NCI-H345 treated with DMSO at 0.1 percent for 48 hours (cell line): ENCODE results near the gene FRS3.
A peak's percentile ranks its signal among the peaks of the same experiment; 100 is the strongest.

ENCODE experiments used
- DNase-seq: peaks from one replicate; lab custom pipeline; 2025; ENCODE audit not compliant: unreplicated experiment; lab: John Stamatoyannopoulos, UW

The FRS3 gene

DNA sequence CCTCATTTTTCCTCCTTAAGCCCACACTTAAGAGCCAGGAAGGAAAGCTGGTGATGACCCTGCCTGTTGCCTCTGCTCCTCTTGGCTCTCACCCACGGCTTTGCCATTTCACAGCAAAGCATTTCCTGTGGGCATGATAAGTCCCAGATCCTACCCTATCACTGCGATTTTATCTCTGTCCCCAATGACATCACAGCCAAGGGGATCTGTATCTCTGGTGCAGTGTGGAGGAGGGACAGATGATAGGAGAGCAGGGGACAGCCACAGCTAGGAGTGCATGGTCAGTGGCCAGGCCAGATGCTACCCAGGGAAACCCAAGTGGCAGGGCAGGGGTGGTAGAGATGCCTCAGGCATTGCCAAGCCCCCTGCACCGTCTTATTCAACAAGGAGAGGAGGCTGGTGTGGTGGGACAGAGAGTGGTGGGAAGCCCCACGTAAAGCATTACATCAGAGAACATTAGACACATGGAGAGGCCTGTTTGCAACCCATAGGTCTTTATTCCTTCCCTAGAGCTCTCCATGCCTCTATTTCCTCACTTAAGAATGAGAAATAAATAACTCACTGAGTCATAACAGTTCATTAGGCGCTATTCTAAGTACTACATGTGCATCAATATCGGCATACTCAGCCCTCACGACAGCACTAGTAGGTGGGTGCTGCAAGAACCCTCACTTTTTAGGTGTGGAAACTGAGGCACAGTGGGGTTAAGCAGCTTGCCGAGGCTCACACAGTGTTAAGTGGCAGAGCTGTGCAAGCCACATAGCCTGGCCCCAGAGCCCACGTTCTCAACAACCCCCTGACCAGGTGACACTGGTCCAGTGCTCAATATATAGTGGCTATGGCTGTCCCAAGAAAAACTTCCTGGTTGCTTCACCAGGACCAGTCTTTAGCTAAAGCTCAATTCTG, 48.9 kb downstream of the FRS3 start:
- DNase-seq: no peak

DNA sequence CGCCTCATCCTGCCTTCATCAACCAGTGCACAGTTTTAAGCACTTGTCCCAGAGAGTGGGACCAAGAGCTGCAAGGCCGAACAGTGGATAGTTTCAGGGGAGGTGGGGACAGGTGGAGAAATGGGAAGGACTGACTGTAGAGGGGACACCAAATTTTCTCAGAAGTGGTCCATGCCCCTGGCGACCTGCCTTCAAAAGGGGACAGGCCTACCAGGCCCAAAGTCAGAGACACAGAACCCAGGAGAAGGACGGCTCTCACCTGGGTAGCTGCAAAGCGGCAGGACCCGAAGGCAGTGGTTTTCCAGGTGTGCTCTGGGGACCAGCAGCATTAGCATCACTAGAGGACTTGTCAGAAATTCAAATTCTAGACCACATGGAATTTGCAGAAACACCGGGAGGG, 50.1 kb downstream of the FRS3 start:
- no peak for DNase-seq

DNA sequence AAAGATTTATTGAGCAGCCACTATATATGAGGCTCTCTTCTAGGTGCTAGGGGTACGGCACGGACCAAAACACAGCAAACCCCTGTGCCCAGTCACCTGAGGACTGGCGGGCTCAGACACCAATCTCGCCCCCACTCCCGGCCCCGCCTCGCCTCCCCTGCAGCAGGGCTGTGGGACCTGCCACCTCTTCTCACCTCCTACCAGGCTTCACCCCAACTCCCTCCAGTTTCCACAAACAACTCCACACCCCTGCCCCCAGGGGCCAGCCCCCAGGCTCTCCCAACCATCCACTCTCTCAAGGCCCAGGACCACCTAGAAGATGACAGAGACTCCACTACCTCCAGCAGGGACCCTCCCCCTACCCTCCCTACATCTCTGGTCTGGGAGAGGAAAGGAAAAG, 50.7 kb downstream of the FRS3 start:
- DNase-seq: no peak

DNA sequence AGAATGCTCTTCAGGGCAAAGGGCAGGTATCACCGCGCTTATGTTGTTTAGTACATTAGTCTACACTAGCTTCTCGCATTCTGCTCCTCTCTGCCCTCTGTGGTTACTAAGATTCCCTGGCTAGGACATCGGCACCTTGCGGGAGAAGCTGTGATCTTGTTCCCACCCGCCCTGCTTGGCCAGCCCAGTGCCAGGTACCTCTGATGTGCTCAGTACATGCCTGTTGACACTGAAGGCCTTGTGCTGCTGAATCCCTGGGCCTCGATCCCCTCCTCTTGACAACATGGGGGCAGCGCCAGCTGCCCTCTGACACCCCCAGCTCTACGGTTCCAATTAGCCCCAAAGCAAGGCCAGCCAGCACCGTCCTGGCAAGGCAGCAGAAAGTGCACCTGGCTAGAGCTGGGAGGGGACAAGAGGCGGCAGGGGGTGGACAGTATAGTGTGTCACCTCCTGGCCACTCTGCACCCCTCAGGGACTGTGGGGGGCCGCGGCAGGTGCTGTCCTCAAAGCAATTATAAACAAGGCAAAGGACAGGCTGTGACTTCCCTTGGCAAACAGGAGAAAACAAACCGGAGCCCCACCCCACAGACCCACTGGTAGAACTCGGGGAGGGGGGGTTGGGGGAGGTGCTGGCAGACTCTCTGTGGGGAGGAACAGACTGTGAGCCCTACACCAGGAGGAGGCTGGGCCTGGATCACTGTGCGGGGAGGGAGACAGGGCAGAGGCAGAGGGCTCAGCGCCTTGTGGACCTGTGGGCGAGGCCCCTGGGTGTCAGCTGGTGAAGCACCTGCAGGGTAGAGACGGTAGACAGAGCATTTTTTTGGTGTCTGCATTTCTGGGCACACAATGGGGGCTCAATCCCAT, 51.4 kb downstream of the FRS3 start:
- DNase-seq: peak; percentile 79

DNA sequence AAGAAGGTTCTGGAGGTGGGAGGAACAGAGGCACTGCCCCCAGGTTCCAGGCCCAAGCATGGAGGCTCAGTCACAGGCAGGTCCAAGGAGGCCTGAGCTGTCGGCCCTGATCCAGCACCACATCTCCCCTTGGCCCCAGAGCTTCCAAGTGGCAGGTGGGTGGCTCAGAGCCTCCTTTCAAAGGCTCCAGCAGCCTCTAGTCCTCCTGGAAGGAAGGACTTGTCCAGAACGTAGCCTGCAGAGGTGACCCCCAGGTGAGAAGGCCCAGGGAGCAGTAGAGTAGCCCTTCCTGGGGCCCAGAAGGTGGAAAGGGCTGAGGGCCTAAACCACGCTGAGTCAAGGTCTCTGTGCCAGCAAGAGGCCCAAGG, 52.0 kb downstream of the FRS3 start:
- DNase-seq: no peak

DNA sequence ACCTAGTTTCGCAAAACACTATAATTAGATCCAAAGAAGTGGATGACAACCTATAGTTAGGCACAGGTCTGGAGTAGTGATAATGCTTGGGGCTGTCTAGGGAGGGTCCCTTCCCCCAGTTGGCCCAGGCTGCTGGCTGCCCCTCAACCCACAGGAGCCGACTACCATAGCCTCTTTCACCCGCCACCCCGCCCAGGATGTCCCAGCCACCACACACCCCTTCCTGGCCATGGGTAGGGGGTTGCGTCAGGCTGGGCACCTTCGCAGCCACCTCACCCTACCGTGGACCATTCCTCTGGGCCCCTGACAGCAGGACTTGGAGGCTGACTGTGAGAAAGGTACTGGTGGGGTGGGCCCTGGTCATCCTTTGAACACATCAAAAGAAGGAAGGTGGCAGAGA, 52.8 kb downstream of the FRS3 start:
- DNase-seq: no peak

DNA sequence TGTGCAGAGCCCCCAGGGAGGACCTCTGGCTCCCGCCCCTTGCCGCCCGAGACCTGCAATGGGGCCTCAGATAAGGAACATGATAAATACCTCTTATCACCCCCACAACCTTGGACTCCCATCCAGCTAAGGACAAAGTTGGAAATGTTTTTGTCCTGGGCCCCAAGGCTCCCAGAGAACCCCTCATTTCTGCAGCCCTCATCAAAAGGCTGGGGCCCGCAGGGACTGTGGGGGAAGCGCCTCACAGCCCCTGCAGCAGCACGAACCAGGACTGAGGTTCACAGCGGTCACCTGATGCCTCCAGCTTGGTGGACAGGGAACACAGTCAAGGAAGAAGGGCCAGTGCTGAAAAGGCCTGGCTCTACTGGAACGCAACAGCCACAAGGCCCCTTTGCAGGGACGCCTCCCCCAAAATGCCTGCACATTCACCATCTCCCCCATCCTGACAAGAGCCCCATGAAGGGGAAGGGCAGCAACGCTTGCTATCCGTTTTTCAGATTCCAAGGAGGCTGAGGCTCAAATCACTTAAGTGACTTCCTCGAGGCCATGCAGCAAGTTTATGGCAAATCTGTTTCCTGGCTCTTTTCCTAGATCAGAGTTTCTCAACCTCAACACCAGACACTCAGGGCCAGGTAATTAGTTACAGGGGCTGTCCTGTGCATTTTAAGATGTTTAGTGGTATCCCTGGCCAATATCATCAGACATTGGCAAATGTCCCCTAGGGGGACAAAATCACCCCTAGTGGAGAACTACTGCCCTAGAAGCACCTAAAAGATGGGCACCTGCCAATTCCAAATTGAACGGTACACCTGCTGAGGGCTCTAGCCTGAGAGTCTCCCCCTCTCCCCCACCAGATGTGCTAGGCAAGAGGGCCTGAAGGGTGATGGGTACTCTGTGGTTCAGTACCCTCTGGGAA, 54.9 kb downstream of the FRS3 start:
- DNase-seq: no peak

DNA sequence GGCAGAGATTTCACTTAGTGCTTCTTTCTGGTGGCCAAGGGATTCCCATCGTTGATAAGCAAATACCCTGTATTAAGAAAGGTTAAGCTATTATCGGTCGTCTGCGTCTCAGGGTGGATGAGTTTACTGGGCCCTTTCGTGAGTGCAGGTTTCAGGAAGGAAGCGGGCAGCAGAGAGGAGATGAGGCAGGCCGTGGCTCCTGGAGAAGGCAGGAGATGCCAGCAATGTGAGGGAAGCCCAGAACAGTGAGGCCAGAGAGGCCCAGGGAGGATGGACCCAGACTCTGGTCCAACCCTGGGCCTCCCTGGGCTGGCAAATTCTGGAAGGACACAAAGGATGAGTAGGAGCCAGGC, 55.5 kb downstream of the FRS3 start:
- DNase-seq: no peak

DNA sequence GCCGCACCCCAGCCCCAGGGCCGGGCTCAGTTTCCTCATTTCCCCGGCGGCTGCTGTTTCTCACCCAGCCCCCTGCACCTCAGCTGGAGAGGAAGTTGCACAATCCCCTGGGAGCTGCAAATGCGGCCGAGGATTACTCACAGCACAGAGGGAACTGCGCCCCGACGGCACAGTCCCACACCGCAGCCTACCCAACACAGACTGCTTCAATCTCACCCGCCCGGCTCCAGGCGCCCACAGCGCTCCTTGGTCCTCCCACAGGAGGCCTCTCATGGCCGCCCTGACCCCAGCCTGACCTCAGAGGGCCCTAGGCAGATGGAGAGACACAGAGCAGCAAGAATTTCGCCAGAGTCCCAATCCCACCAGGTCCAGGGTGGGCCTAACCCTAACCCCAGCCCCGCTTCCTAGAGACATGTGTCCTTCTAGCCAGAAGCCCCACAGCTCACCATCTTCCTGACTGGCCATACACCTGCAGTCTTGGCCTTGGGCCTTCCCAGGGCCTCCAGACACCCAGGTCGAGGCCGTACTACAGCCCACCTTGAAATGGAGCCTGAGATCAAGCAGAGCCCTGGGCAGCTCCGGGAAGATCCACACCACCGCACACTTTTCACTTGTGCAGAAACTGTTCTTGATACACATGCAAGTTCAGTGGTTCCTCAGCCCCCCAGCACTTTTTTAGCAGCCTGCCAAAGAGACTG, 56.0 kb downstream of the FRS3 start:
- no peak for DNase-seq

DNA sequence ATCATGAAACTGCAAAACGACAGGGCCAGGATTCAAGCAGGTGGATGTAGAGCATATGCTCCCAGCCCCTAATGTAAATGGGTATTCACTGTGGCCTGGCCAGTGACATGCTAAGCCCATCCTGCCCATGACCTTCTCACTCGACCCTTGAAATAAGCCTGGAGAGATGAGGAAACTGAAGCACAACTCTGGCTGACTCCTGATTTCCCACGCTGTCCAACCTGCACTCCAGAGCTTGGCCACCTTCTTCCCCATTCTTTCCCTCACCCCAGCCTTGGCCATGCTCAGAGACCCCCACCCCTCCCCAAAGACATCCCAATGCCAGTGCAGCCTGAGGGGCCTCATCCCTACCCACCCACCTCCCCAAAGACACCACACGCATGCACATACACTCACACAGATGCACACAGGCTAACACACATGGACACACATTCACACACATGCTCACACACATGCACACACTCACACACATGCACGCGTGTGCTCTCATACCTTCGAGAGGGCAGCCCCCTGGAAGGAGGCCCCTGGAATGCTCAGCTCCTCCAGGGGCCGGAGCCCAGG, 56.7 kb downstream of the FRS3 start:
- no peak for DNase-seq

DNA sequence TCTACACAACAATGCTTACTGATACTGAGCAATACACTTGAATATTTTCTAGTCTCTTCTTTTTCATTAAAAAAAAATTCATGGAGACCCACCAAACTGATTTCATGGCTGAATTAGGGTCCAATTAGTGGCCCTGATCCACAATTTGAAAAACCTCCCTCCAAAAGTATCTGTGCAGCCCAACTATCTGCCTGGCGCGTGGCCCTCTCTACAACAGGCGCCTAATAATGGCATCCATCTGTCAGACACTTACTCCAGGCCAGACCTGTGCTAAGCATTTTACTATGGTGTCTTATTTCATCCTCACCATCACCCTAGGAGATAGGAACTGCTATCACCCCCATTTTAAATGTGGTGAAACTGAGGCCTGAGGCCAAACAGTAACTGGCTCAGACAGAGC, 58.3 kb downstream of the FRS3 start:
- no peak for DNase-seq

DNA sequence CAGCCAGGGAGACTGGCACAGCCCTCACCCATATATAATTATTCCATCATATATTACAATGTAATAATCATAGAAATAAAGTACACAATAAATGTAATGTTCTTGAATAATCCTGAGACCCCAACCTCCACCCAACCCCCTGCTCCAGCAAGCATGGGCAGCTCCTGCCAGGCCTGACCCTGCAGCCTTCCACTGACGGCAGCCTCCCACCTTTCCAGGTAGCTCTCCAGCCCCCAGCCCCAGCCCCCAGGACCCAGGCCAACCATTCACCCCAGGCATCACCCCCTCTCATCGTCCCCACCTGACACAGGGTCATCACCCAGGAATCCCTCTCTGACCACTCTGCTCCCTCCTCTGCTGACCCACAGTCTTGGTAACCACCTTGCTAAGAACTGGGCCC, 58.9 kb downstream of the FRS3 start:
- no peak for DNase-seq

DNA sequence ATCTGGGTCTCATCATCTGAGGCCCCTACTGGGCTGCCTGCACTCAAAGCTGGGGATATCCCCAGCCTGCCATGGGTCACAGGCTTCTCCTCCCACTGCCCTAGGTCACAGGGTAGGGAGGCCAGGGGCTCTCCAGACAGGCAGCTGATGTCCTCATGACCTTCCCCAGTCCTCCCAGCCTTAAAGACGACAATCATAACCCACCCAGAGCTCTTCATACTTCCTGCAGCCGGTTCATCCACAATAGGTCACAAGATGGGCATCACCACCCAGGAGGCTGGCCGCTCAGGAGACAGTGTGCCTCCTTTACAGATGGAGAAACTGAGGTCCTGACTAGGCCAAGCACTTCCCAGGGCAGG, 59.5 kb downstream of the FRS3 start:
- DNase-seq: no peak
